GM19372 (cell line): Measurements from ENCODE around the gene PLA2G6.
"Not testable (repeated sequence)": the region's sequence is repeated elsewhere in the genome, so short reads cannot be mapped to it uniquely, and the experiment has no call there.

Experiments
- ATAC-seq: cut with Tn5 transposase; IDR thresholded peaks from one replicate; pipeline ENCODE4 v1.9.1; 2021; ENCODE audit warnings: mild to moderate bottlenecking, low read depth, moderate library complexity; ENCODE audit not compliant: unreplicated experiment

The PLA2G6 gene

DNA sequence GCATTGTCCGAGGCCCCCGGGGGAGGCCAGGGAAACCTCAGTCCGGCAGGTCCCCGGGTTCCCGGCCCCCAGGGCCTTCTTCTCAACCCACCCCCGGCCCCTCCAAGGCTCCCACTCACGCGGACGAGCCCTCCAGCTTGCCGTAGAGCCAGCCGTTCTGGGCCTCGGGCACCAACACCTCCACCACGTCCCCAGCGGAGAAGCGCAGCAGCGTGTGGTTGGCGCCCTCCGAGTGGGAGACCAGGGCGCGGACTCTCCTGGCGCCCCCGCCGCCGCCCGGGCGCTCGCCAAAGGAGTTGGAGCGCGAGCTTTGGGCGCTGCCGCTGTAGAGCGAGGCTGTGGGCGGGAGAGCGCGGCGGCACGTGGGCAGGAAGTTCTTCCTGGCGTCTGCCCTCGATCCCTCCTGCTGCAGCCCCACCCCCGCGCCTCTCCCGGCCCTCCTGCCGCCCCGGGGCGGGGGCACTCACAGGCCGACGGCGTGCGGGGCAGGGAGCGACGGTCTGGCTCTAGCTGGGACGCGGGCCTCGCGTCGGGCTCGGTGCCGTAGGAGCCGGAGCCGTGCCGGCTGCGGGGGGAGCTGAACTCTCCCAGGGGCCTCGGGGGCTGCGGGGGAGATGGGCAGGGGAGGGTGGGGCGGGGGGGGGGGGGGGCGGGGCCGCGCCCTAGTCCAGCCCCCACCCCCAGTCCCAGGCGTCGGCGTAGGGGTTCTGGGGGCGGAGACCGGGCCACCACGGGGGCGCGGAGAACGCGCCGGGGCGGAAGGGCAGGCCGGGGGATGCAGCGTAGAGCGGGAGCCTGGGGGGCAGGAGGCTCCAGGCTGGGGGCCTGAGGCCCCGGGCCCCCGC is 92.8 kb downstream of the PLA2G6 start:
- no peak for ATAC-seq

DNA sequence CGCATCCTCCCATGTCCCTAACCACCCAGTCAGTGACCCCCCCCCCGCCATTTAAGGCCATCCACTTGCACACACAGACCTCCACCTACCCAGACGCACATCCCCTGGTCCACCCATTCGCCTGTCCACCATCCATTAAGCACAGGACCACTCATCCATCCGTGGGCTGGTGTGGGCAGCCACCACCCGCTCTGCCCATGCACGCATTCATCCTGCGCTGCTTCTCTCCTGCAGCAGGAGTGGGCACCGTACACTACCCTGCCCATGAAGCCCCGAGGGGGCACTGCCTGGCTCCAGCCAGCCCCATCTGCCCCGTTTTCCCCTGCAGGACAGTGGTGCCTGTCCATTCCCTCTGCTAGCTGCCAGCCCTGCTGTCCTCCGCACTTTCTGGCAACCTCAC is 93.8 kb downstream of the PLA2G6 start:
- ATAC-seq: no peak

DNA sequence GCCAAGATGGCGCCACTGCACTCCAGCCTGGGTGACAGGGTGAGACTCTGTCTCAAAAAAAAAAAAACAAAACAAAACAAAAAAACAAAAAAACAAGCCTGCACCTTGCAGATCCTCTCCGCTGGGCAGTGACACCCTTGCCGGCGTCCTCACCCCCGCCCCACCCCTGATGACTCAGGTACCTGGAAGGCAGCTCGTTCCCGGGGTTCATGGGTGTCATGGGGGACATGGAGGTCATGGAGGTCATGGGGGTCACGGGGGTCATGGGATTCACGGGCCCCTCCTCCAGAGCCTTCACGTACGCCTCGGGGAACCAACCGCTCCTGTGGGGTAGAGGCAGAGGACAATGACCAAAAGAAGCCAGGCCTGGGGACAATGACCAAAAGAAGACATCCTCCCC is 94.7 kb downstream of the PLA2G6 start:
- no peak for ATAC-seq

DNA sequence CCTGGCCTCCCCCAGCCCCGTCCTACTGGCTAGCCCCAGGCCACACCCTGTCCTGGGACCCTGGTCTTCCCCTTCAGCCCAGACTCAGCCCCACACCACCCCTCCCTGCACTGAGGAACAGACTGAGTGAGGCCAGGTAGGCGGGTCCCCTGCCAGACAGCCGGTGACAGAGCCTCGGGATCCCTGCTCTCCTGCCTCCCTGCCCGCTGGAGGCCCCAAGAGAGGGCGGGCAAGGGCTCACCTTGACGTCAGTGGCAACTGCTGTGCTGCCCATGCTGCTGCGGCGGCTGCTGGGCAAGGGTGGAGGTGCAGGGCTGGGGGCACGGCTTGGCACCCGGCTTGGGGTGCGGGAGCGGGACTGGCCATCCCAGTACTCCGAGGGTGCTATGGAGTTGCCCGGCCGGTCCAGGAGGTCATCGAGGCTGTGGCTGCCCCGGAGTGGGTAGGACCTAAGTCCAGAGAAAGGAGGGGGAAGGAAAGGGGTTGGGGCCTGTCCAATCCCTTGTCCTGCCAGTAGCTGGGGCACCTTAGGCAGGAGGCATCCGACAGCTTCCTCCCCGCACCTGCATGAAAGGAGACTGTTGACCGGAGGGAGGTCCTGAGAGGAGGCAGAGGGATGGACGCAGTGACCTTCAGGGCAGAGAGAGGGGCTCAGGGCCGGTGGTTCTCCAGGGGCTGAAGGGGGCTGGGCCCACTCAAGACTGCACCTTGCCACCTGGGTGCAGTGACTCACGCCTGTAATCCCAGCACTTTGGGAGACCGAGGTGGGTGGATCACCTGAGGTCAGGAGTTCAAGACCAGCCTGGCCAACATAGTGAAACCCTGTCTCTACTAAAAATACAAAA is 95.4 kb downstream of the PLA2G6 start:
- no peak for ATAC-seq

DNA sequence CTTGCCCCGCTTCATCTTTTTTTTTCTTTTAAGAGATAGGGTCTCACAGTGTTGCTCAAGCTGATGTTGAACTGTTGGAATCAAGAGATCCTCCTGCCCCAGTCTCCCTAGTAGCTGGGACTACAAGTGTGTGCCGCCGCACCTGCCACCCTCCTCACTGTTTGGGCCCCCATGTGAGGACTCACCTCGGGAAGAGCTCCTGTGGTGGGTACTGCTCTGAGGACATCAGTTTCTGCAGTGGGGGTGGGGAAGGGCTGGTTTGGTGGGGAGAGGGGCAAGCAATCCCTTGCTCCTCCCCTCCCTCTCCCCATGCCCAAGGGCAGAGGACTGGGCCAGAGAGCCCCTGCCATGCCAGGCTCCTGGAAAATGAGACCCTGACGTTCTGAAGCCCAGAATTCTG is 96.1 kb downstream of the PLA2G6 start:
- ATAC-seq: no peak

DNA sequence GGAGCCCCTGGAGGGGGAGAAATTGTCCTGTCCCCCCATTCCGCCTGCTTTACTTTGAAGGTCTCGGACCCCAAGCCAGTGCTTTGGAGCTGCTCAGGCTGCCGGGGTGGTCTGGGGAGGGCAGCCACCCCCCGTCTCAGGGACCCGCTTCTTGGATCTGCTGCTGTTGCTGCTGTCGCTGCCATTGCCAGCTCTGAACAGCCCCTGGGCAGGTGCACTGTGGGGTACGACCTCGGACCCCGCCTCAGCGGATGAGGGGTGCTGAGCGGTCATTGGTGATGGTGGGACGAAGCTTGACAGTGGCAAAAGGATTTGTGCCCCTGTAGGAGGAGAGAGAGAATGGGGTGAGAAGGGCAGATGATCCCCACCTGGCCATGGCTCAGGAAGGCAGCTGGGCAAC is 96.6 kb downstream of the PLA2G6 start:
- ATAC-seq: no peak

DNA sequence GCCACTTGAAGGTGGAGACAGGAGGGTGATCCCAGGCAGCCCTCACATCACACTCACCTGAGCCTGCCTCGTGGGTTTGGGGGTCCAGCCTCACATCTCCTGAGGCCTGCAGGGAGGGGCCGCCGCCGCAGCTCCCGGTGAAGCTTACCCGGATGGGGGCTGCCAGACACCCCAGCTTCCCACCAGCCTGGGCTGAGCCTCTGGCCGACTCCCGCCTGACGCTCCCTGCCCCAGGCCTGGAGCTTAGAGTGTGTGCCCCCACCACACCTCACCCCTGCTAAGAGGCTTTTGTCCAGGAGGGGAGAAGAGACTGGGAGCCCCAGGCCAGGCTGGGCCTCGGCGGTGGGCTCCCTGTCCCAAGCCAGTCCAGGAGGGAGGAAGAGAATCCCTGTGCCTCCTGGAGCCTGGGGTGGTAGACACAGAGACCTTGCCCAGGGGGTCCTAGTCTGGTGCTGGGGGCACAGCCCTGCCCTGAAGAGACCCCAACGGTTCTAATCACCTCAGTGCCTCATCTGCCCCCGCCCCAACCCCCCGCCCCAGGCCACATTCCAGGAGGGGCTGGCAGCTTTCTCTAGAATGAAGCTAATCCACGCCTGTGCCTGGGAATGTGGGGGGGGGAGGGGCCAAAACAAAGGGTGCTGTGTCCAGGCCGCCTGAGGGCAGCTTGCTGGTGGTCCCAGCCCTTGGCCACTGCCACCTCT is 97.5 kb downstream of the PLA2G6 start, which contains the start of gene SLC16A8:
TSS of gene SLC16A8 (minus strand) at position 254 of the 701 bp plus-strand sequence. CDS start 1,311 bp downstream, outside the sequence.
- ATAC-seq: no peak

DNA sequence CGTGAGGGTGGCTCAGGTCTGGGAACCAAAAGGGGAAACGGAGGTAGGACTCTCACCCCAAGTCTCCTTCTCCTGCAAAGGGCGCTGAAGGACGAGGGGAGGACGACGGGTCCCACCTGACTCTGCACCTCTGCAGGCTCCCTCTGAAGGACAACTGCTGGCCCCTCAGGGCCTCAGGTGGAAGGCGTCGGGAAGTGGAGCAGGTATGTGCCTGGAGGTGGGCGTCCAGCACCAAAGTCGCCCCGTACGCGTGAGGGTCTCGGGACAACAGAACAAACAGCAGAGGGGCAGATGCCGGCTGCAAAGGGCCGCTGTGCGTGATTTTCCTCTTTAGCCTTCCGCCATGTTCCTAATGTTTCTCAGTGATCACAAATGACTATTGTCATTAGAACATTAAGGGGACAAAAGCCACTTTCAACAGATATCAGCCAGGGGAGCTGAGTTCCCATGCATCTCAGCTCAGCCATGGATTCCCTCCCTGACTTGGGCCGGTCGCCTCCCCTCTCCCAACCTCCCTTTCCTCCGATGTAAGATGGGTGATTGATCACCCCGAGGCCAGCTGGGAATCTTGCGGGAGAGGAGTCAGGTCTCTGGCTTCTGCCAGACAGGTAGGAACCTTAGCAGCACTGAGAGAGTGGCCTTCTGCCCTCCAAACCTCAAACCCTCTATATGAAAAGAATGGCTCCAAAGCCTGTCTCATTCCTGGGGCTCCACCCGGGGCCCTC is 98.5 kb downstream of the PLA2G6 start:
- no peak for ATAC-seq

DNA sequence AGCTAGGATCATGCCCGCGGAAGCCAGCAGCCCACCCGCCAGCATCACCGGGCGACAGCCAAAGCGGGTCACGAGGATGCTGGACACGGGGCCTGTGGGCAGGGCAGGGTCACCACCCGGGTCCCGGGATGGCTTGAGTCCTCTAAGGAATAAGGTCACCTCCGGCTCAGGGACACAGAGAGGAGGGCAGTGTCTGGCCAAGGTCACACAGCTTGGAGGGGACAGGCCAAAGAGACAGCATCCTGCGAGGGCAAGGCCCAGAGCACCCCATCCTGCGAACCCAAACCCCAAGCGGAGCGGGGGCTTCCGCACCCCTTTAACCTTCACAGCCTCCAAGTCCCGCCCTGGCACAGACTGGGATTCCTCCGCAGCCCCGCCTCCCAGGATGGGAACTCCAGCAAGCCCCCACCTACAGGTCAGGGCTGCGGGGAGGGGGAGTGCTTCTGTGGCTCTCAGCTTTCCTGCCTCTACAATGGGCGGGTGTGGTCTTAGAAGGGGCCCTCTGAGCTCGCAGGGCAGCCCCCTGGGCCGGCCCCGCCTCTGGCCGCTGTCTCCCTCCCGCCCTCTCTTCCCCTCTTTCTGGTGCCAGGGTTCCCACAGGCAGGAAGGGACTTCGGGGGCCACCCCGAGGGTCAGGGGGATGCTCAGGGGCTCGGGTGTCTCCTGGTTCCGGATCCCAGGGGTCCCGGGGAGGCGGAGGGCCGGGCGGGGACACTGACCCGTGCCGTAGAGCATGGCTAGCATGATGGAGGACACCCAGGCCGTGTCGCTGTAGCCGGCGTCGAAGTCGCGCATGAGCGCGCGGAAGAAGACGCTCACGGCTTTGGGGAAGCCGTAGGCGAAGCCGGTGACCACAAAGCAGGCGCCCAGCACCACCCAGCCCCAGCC is 99.4 kb downstream of the PLA2G6 start:
- ATAC-seq: no peak

DNA sequence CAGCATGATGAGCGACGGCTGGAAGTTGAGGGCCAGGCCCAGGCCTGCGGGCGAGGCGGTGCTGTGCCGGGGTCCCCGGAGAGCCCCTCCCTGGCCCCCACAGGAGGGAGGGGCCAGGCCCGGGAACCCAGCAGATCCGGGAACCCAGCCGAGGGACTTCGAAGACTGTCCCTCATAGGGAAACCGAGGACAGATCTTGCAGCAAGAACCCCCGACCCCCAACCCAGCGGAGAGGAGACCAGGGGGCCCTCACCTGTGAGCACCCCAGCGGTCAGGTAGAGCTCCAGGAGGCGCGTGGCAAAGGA is 100.0 kb downstream of the PLA2G6 start:
- no peak for ATAC-seq

DNA sequence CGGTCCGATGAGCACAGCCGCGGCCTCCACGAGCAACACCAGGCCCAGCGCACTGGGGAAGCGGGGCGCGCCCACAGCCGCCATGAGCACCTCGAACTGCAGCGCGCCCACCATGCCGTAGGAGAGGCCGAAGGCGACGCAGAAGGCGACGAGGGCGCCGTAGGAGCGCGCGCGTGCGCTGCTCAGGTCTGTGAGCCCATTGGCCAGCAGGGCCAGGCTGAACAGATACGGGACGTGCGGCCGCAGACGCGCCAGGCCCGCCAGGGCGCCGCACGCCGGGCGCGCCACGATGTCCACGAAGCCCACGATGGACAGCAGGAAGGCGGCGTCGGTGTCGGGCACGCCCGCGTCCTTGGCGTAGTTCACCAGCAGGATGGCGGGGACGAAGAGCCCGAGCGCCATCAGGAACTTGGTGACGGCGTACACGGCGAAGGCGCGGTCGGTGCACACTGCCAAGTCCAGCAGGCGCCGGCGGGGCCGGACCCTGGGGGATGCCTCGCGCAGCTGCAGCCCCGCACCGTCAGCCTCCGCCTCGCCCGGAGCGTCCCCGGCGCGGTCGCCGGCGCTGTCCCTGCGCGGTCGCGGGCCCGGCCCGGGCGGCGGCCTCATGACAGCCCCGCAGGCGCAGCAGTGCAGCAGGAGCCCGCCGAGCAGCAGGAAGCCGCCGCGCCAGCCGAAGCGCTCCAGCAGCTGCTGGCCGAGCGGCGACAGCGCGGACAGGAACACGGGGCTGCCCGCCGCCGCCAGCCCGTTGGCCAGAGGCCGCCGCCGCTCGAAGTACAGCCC is 100.6 kb downstream of the PLA2G6 start:
- no peak for ATAC-seq

DNA sequence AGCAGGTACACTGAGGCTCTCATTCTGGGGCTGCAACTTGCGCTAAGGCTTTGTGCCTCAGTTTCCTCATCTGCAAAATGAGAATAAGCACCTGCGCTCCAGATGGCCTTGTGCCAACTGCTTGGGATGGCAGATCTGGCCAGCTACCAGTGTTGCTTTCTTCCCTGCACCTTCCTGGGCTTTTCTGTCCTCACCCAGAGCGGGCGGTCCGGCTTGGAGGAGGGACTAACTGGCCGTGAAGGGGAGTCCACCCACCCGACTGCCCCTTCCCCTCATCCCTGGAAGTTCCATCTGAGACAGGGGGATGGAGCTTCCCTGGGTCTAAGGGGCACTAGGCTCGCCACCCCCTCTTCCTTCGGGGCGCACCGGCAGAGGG is 101.2 kb downstream of the PLA2G6 start:
- ATAC-seq: no peak

DNA sequence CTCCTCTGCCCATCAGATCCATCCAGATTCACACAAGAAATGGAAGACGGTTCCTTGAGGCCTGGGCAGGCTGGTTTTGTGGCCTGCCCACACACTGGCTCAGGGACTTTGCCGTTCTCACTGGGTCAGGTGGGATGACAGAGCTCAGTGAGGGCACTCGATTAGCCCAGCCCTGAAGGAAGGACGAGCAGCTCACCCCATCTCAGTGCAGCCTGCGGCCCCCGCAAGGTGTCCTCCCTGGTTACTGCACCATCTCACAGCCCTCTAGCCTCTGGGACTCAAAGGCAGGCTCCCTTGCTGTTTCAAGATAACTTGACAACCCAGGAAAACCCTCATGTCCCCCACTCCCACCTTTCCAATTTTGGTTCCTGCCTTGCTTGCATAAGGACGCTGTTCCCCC is 101.8 kb downstream of the PLA2G6 start:
- no peak for ATAC-seq

DNA sequence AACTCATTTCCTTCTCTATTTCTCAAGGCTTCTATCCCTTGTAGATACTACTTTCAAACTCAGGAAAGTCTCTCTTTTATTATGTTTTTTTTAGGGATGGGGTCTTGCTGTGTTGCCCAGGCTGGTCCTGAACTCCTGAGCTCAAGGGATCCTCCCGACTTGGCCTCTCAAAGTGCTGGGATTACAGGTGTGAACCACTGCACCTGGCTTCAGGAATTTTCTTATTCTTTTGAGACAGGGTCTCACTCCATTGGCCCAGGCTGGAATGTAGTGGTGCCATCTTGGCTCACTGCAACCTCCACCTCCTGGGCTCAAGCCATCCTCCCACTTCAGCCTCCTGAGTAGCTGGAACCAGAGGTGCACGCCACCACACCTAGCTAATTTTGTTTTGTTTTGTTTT is 102.4 kb downstream of the PLA2G6 start:
- ATAC-seq: not testable (repeated sequence)

DNA sequence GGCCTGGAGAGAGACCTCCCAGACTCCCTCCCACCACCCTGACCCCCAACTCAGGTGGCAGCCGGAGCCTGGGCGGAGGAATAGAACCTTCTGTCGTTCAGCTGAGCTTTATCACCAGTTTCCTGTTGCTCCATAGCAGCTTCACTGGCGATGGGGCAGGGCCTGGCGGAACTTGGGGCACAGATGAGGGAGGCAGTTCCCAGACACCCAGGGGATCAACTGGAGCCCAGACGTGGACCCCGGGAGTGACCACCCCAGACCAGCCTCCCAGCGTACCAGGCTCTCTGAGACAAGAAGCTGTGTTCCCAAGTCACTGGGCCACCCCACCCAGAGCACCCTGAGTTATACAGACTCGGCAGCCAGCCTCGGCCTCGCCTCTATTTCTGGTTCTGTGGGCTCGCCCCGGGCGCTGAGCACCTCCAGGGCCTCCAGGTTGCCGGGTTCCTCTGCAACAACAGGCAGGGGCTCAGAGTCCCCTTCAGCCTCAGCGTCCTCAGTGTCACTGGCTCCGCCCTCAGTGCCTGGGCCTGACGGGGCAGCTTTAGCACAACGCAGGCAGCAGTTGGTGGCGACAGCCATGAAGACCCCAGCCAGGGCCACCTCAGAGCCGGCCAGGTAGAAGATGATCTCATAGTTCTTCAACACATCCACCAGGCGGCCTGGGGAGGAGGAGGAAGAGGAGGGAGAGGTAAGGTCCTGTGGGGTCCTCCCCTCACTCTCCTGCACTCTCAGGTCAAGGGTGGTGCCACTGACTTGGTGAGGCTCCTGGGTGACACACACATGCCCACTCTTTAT is 103.4 kb downstream of the PLA2G6 start:
- no peak for ATAC-seq

DNA sequence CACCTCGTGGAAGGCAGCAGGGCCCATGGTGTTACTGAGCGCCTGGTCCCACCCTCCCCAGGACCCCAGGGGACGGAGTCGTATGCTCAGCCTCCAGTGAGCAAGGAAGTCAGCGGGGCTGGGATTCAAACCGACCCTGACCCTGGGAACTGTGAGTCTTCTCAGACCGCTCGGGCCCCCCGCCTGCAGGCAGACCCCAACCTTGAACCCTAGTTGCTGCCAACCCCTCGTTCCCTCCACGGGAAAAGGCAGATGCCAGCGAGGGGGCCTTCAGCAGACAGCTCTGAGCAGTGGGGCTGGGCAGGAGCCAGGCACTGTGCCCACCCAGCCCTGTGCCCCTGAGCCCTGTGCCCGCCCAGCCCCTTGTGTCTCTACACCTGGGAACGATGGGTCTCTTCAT is 104.0 kb downstream of the PLA2G6 start:
- no peak for ATAC-seq

DNA sequence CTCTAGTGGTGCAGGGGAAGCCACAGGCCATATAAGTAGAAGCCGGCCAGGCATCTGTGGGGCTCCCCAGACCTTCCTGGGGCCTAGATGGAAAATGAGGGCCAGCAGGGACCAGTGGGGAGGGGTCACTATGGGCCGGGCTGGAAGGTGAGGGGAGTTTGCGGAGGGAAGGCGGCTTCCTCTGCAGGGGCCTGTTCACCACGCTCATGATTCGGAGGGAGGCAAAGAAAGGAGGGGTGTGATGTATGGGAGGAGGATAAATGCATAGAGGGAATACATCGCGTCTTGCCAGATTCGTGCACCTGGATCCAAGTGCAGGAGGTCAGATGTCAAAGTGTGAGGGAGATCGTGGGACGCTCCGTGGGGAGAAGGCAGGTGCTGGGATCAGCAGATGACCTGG is 104.5 kb downstream of the PLA2G6 start:
- ATAC-seq: no peak

DNA sequence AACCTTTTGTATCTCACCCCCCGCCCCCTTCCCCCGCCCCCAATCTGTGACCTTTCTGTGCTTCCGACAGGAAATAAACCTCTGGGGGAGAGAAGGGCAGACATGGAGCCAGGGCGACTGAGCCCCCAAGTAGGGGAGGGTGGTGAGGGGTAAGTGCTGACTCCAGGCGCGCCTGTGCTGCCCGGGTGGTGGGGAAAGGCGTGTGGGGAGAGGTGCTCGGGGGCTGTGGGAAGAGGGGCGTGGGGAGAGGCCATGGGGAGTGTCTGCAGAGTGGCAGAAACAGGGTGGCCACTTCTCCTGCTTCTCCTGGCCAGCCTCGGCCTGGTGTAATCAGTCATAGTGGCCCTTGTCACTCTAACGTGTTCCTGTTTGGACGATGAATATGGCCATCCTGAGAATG is 105.7 kb downstream of the PLA2G6 start:
- no peak for ATAC-seq
